Uterus (tissue), 4 donors: ENCODE results near the gene RASSF8. TPM values are rescaled to one million over a fixed set of nuclear protein-coding genes. Genes with fewer than 3 reads are reported as not detected.

ENCODE experiments used
- DNase-seq, 2 donors: peaks; one replicate each; pipeline ENCODE4 v3.0.0-alpha.2; 2019 to 2020
- H3K27ac ChIP-seq, 2 donors: fragments of 200-600 bp; sonication (generic); 1 replicate in 1 of 2; 2 replicates in 1 of 2; pipeline ENCODE4 v1.5.1; 2016 to 2018
- H3K27me3 ChIP-seq, 2 donors: fragments of 200-600 bp; sonication (generic); one replicate each; pipeline ENCODE4 v1.5.1; 2018 to 2019; ENCODE audit warnings: control low read depth in 1 of 2
- H3K36me3 ChIP-seq, 2 donors: fragments of 200-600 bp; sonication (generic); one replicate each; pipeline ENCODE4 v1.5.1; 2019; ENCODE audit warnings: control low read depth in 1 of 2
- H3K4me1 ChIP-seq, 2 donors: fragments of 200-600 bp; sonication (generic); one replicate each; pipeline ENCODE4 v1.5.1; 2018 to 2019; ENCODE audit warnings: control low read depth in 1 of 2
- H3K4me3 ChIP-seq, 2 donors: fragments of 200-600 bp; sonication (generic); 1 replicate in 1 of 2; 2 replicates in 1 of 2; pipeline ENCODE4 v1.5.1; 2018 to 2019; ENCODE audit warnings: mild to moderate bottlenecking in 1 of 2
- H3K9me3 ChIP-seq, 2 donors: fragments of 200-600 bp; sonication (generic); one replicate each; pipeline ENCODE4 v1.5.1; 2019; ENCODE audit warnings: control low read depth in 1 of 2
- POLR2A ChIP-seq, 2 donors: fragments of 450-650 bp; IDR thresholded peaks; one replicate each; pipeline ENCODE4 v1.6.1; 2016; ENCODE audit warnings: antibody characterized with exemption in 2 of 2, mild to moderate bottlenecking in 1 of 2, moderate library complexity in 1 of 2
- intact Hi-C: fragments of 100-400 bp; cut with DNase I; formaldehyde crosslinking; loops from one replicate; pipeline ENCODE4 v1.15.1; 2023; ENCODE audit warnings: low total_unique reads
- total RNA-seq, 4 donors: library from RNA; depleted of rRNA in 3 of 4; stranded (reverse); fragments of >200 nt in 3 of 4; gene quantifications; one replicate each; pipeline versions ENCODE4 v1.1.0 to v1.2.4, GENCODE V29; 2014 to 2023
- TF ChIP-seq, protein P1 (sequence below), 4 experiments: fragments of 200-600 bp in 2 of 4; fragments of 450-650 bp in 2 of 4; sonication (generic) in 2 of 4; IDR thresholded peaks; one replicate each; pipeline ENCODE4 v1.5.1; 2016 to 2019; ENCODE audit warnings: antibody characterized with exemption in 4 of 4, mild to moderate bottlenecking in 2 of 4, moderate library complexity in 1 of 4
- donor health status: DM: yes; HTN: yes; CAD: no.

RASSF8 gene
- total RNA-seq, 4 donors from 2014 or later: 54.1 to 174 (median 119) TPM

DNA sequence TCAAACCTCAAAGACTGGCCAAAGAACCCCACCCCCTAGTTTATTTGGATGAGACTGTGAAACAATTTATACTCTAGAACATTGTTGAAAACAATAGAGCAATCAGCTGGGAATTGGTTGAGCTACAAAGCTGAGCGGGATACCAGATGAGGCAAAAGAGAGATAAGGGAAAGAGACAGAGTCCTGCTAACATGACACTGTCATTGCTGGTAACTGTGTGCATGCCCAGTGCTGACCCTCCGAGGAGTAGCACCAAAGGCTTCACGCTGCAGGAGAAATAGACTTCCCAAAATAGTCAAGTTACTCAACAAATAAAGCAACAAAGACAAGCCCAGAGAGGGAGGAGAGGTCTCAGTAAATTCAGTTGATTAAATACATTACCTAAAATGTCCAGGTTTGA lies 63.6 kb downstream of the RASSF8 start:
- Histone ChIP-seq H3K4me3 (no peak overlapping the region), H3K36me3 (no peaks in the 10 kb centered on the region), H3K27ac (no peak overlapping the region), H3K9me3 (no peaks in the 10 kb centered on the region), H3K4me1 (peaks cover 0 to 4% of the 10 kb centered on the region in 2 donors), H3K27me3 (no peaks in the 10 kb centered on the region)
- intact Hi-C loops: no loop called here
- no peak for TF ChIP-seq POLR2A (IDR thresholded peaks at IDR 0.05)
- TF ChIP-seq, protein P1, sequence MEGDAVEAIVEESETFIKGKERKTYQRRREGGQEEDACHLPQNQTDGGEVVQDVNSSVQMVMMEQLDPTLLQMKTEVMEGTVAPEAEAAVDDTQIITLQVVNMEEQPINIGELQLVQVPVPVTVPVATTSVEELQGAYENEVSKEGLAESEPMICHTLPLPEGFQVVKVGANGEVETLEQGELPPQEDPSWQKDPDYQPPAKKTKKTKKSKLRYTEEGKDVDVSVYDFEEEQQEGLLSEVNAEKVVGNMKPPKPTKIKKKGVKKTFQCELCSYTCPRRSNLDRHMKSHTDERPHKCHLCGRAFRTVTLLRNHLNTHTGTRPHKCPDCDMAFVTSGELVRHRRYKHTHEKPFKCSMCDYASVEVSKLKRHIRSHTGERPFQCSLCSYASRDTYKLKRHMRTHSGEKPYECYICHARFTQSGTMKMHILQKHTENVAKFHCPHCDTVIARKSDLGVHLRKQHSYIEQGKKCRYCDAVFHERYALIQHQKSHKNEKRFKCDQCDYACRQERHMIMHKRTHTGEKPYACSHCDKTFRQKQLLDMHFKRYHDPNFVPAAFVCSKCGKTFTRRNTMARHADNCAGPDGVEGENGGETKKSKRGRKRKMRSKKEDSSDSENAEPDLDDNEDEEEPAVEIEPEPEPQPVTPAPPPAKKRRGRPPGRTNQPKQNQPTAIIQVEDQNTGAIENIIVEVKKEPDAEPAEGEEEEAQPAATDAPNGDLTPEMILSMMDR (IDR thresholded peaks at IDR 0.05): no peak
- DNase-seq: no peak

DNA sequence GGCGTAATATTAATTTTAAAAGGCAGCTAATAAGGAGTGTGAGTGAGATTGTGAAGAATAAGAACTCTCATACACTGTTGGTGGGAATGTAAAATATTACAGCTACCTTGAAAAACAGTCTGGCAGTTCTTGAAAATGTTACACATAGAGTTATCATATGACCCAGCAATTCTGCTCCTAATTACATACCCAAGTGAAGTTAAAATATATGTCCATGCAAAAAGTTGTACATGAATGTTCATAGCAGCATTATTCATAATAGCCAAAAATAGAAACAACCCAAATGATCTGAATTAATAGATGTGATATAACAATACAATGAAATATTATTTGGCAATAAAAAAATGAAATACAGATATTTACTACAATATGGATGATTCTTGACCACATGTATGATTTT lies 68.2 kb downstream of the RASSF8 start:
- Histone ChIP-seq H3K9me3 (no peaks in the 10 kb centered on the region), H3K27me3 (no peaks in the 10 kb centered on the region), H3K36me3 (no peaks in the 10 kb centered on the region), H3K4me1 (no peaks in the 10 kb centered on the region), H3K27ac (no peak overlapping the region), H3K4me3 (no peak overlapping the region)
- intact Hi-C loops: no loop called here
- no peak for TF ChIP-seq POLR2A (IDR thresholded peaks at IDR 0.05)
- TF ChIP-seq, protein P1 (IDR thresholded peaks at IDR 0.05): no peak
- DNase-seq: no peak

DNA sequence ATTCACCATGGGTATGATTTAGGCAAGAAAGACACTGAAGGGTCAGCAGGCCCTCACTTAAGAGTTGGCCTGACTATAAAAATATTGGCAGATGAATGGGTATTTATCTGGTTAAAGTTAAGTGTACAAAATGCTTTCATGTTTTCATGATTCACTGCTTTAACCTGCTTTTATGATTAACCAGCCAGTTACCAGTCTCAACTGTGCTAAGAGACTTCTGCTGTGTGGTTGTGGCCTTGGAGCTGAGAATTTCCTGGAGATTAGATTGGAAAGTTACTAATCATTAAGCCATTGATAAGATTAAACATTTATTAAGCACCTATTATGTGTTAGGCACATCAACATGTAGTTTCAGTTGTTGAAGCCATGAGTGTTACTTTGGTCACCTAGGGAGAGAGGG lies 68.9 kb downstream of the RASSF8 start:
- intact Hi-C loops: no loop called here
- Histone ChIP-seq H3K27ac (peak overlapping the region in 1 of 2 donors; percentile 5), H3K9me3 (no peaks in the 10 kb centered on the region), H3K4me1 (no peaks in the 10 kb centered on the region), H3K4me3 (no peak overlapping the region), H3K36me3 (no peaks in the 10 kb centered on the region), H3K27me3 (no peaks in the 10 kb centered on the region)
- no peak for TF ChIP-seq POLR2A (IDR thresholded peaks at IDR 0.05)
- TF ChIP-seq, protein P1 (IDR thresholded peaks at IDR 0.05): no peak
- no peak for DNase-seq

DNA sequence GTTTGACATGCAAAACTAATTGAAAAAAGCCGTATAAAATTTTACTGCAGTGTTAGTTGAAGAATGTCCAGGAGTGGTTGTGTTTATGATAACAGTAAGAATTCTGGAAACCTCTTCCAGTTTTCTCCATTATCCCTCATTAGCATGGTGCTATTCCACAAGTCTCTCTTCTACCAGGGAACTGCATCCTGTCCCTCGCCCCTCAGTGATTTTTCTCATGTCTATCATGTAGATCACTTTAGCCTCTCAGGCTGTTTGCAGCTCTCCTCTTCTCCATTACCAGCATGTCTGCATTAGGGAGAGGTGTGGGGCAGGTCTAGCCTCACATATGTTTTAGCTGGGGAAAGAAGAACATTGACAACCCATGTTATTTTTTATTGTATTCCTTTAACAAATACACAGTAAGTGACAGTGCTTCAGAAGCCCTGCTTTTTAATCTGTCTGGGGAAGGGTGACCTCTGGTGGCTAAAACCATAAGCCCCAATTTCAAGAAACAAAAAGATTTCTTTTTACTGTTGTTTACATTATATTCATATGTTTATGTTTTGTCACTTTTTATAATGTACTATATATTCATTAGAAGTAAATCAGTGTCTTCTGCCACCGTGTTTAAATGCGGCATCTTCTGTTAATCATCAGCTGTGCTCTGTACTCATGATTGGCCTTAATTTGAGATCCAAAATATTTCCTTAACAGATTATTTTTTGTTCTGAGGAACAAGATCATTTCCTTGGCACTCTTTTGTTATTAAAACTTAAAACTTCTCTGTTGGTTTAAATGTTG lies 70.7 kb downstream of the RASSF8 start:
- Histone ChIP-seq H3K36me3 (no peaks in the 10 kb centered on the region), H3K4me1 (peaks cover 0 to 5% of the 10 kb centered on the region in 2 donors), H3K9me3 (no peaks in the 10 kb centered on the region), H3K27me3 (no peaks in the 10 kb centered on the region), H3K27ac (peak overlapping the region; percentile 31 to 46), H3K4me3 (no peak overlapping the region)
- intact Hi-C loops: no loop called here
- TF ChIP-seq POLR2A (IDR thresholded peaks at IDR 0.05): no peak
- TF ChIP-seq, protein P1 (IDR thresholded peaks at IDR 0.05): peak; percentile 61 to 85 (median 74)
- peak in 1 of 2 donors; percentile 37 for DNase-seq

DNA sequence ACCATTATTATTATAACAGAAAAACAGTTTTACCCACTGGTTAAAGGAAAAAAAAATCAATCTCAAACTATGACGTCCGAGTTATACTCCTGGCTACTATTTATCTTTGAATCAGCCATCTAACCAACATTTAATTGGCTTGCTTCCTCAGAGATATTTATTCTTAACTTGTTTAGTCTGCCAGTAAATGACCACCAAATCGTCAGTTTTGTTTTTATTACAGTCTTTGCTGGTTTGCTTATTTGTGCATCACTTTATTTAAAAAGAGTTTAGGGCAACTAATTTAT lies 71.2 kb downstream of the RASSF8 start:
- H3K27ac ChIP-seq: peak overlapping the region; percentile 23 to 46
- DNase-seq: no peak
- no peaks in the 10 kb centered on the region for H3K36me3 ChIP-seq
- intact Hi-C loops: loop anchor here (10.0 kb wide), 1 partner anchor 75 kb away; the partner anchor contains the start of gene RASSF8
- TF ChIP-seq, protein P1 (IDR thresholded peaks at IDR 0.05): no peak
- TF ChIP-seq POLR2A (IDR thresholded peaks at IDR 0.05): no peak
- peaks cover 0 to 5% of the 10 kb centered on the region in 2 donors for H3K4me1 ChIP-seq
- H3K9me3 ChIP-seq: no peaks in the 10 kb centered on the region
- no peak overlapping the region for H3K4me3 ChIP-seq
- H3K27me3 ChIP-seq: no peaks in the 10 kb centered on the region
